Activated naive CD4-positive, alpha-beta T cell treated with anti-CD3 and anti-CD28 coated beads, Interleukin-2, amount 50 U/mL, for 24 hours (primary cell): ENCODE results near the gene CC2D1A.
"Not testable (repeated sequence)": the region's sequence is repeated elsewhere in the genome, so short reads cannot be mapped to it uniquely, and the experiment has no call there.

Source experiments
- H3K27ac Mint-ChIP-seq: one replicate; pipeline ENCODE4 v1.8.0; 2021; ENCODE audit warnings: mild to moderate bottlenecking, mixed read lengths
- H3K27me3 Mint-ChIP-seq: one replicate; pipeline ENCODE4 v1.8.0; 2021; ENCODE audit warnings: mixed read lengths
- H3K36me3 Mint-ChIP-seq: one replicate; pipeline ENCODE4 v1.8.0; 2021; ENCODE audit warnings: mixed read lengths
- H3K4me1 Mint-ChIP-seq: one replicate; pipeline ENCODE4 v1.8.0; 2021; ENCODE audit warnings: mixed read lengths
- H3K4me3 Mint-ChIP-seq: one replicate; pipeline ENCODE4 v1.8.0; 2021; ENCODE audit warnings: mild to moderate bottlenecking, mixed read lengths
- H3K9me3 Mint-ChIP-seq: one replicate; pipeline ENCODE4 v1.8.0; 2021; ENCODE audit warnings: mixed read lengths

CC2D1A gene

GRCh38 chr19:13917888-13918406 is 11.9 kb downstream of the CC2D1A start:
- Mint-ChIP-seq H3K36me3 (peaks cover 12% of the 10 kb centered on the region), H3K27ac (no peak overlapping the region), H3K4me1 (no peaks in the 10 kb centered on the region)

GRCh38 chr19:13918726-13919411 is 12.9 kb downstream of the CC2D1A start:
- H3K36me3 Mint-ChIP-seq, result peaks cover 12% of the 10 kb centered on the region
- no peak overlapping the region for H3K27ac Mint-ChIP-seq
- no peaks in the 10 kb centered on the region for H3K4me1 Mint-ChIP-seq
- H3K9me3 Mint-ChIP-seq, result no peaks in the 10 kb centered on the region
- H3K27me3 Mint-ChIP-seq, result no peaks in the 10 kb centered on the region
- H3K4me3 Mint-ChIP-seq, result no peak overlapping the region

More at GRCh38 chr19:13917888-13918406, 11.9 kb downstream of the CC2D1A start:
- Mint-ChIP-seq H3K4me3 (no peak overlapping the region), H3K27me3 (no peaks in the 10 kb centered on the region), H3K9me3 (no peaks in the 10 kb centered on the region)

- Mint-ChIP-seq H3K4me3 (no peak overlapping the region), H3K27me3 (no peaks in the 10 kb centered on the region), H3K36me3 (peaks cover 16% of the 10 kb centered on the region), H3K4me1 (no peaks in the 10 kb centered on the region), H3K9me3 (no peaks in the 10 kb centered on the region), H3K27ac (no peak overlapping the region)
Observed at GRCh38 chr19:13920524-13920923, 14.5 kb downstream of the CC2D1A start.

GRCh38 chr19:13920940-13921747 is 15.1 kb downstream of the CC2D1A start:
- Mint-ChIP-seq H3K9me3 (no peaks in the 10 kb centered on the region), H3K27me3 (no peaks in the 10 kb centered on the region), H3K27ac (no peak overlapping the region), H3K36me3 (peaks cover 16% of the 10 kb centered on the region), H3K4me1 (peaks cover 3% of the 10 kb centered on the region), H3K4me3 (no peak overlapping the region)

- Mint-ChIP-seq H3K4me1 (peaks cover 13% of the 10 kb centered on the region), H3K36me3 (peaks cover 16% of the 10 kb centered on the region)
- H3K9me3 Mint-ChIP-seq, H3K4me3 Mint-ChIP-seq, H3K27ac Mint-ChIP-seq, H3K27me3 Mint-ChIP-seq: not testable (repeated sequence)
Observed at GRCh38 chr19:13922118-13922517, 16.1 kb downstream of the CC2D1A start.

- Mint-ChIP-seq H3K27ac (no peak overlapping the region), H3K27me3 (no peaks in the 10 kb centered on the region)
Observed at GRCh38 chr19:13923194-13923987, 17.4 kb downstream of the CC2D1A start.

GRCh38 chr19:13926010-13926409 is 20.0 kb downstream of the CC2D1A start:
- peaks cover 13% of the 10 kb centered on the region for H3K36me3 Mint-ChIP-seq
- no peak overlapping the region for H3K27ac Mint-ChIP-seq
- no peaks in the 10 kb centered on the region for H3K27me3 Mint-ChIP-seq
- H3K9me3 Mint-ChIP-seq, result no peaks in the 10 kb centered on the region
- peaks cover 14% of the 10 kb centered on the region for H3K4me1 Mint-ChIP-seq
- no peak overlapping the region for H3K4me3 Mint-ChIP-seq

More at GRCh38 chr19:13923194-13923987, 17.4 kb downstream of the CC2D1A start:
- Mint-ChIP-seq H3K4me3 (no peak overlapping the region), H3K36me3 (peaks cover 17% of the 10 kb centered on the region), H3K9me3 (no peaks in the 10 kb centered on the region), H3K4me1 (peaks cover 14% of the 10 kb centered on the region)

- H3K9me3 Mint-ChIP-seq, result no peaks in the 10 kb centered on the region
- peaks cover 14% of the 10 kb centered on the region for H3K4me1 Mint-ChIP-seq
- H3K27ac Mint-ChIP-seq, result no peak overlapping the region
- H3K4me3 Mint-ChIP-seq, result no peak overlapping the region
- H3K36me3 Mint-ChIP-seq, result peaks cover 11% of the 10 kb centered on the region
- no peaks in the 10 kb centered on the region for H3K27me3 Mint-ChIP-seq
Observed at GRCh38 chr19:13926715-13927114, 20.7 kb downstream of the CC2D1A start.

GRCh38 chr19:13929340-13929739 is 23.3 kb downstream of the CC2D1A start:
- H3K36me3 Mint-ChIP-seq, result peaks cover 5% of the 10 kb centered on the region
- H3K4me3 Mint-ChIP-seq, result no peak overlapping the region
- no peaks in the 10 kb centered on the region for H3K27me3 Mint-ChIP-seq

GRCh38 chr19:13929956-13930355 is 24.0 kb downstream of the CC2D1A start:
- Mint-ChIP-seq H3K4me1 (peaks cover 14% of the 10 kb centered on the region), H3K4me3 (no peak overlapping the region), H3K27me3 (no peaks in the 10 kb centered on the region), H3K27ac (no peak overlapping the region), H3K9me3 (no peaks in the 10 kb centered on the region), H3K36me3 (peaks cover 2% of the 10 kb centered on the region)

More at GRCh38 chr19:13929340-13929739, 23.3 kb downstream of the CC2D1A start:
- Mint-ChIP-seq H3K27ac (no peak overlapping the region), H3K4me1 (peaks cover 14% of the 10 kb centered on the region), H3K9me3 (no peaks in the 10 kb centered on the region)

- peaks cover 1% of the 10 kb centered on the region for H3K36me3 Mint-ChIP-seq
- H3K27ac Mint-ChIP-seq, result no peak overlapping the region
- H3K9me3 Mint-ChIP-seq, result no peaks in the 10 kb centered on the region
- no peak overlapping the region for H3K4me3 Mint-ChIP-seq
- no peaks in the 10 kb centered on the region for H3K27me3 Mint-ChIP-seq
- peaks cover 14% of the 10 kb centered on the region for H3K4me1 Mint-ChIP-seq
Observed at GRCh38 chr19:13930402-13930801, 24.4 kb downstream of the CC2D1A start.

GRCh38 chr19:13931391-13932148 is 25.6 kb downstream of the CC2D1A start:
- Mint-ChIP-seq H3K9me3 (no peaks in the 10 kb centered on the region), H3K4me1 (peaks cover 7% of the 10 kb centered on the region), H3K27me3 (no peaks in the 10 kb centered on the region), H3K27ac (no peak overlapping the region), H3K4me3 (no peak overlapping the region), H3K36me3 (peaks cover 1% of the 10 kb centered on the region)

- Mint-ChIP-seq H3K27me3 (no peaks in the 10 kb centered on the region), H3K36me3 (peaks cover 1% of the 10 kb centered on the region), H3K9me3 (no peaks in the 10 kb centered on the region), H3K4me3 (no peak overlapping the region), H3K4me1 (peaks cover under 1% of the 10 kb centered on the region), H3K27ac (no peak overlapping the region)
Observed at GRCh38 chr19:13932149-13932637, 26.2 kb downstream of the CC2D1A start.

GRCh38 chr19:13932911-13933393 is 27.0 kb downstream of the CC2D1A start:
- no peaks in the 10 kb centered on the region for H3K4me1 Mint-ChIP-seq
- no peak overlapping the region for H3K27ac Mint-ChIP-seq
- H3K27me3 Mint-ChIP-seq, result peaks cover 2% of the 10 kb centered on the region
- H3K4me3 Mint-ChIP-seq, result no peak overlapping the region
- no peaks in the 10 kb centered on the region for H3K9me3 Mint-ChIP-seq
- H3K36me3 Mint-ChIP-seq, result no peaks in the 10 kb centered on the region

- H3K9me3 Mint-ChIP-seq, result no peaks in the 10 kb centered on the region
- peaks cover 2% of the 10 kb centered on the region for H3K27me3 Mint-ChIP-seq
- H3K4me1 Mint-ChIP-seq, result no peaks in the 10 kb centered on the region
- no peak overlapping the region for H3K27ac Mint-ChIP-seq
- no peak overlapping the region for H3K4me3 Mint-ChIP-seq
- H3K36me3 Mint-ChIP-seq, result no peaks in the 10 kb centered on the region
Observed at GRCh38 chr19:13934785-13935109, 28.7 kb downstream of the CC2D1A start.
